Measurements from ENCODE around the gene ATXN10.
A peak's percentile ranks its signal among the peaks of the same experiment; 100 is the strongest.

Gene ATXN10

DNA sequence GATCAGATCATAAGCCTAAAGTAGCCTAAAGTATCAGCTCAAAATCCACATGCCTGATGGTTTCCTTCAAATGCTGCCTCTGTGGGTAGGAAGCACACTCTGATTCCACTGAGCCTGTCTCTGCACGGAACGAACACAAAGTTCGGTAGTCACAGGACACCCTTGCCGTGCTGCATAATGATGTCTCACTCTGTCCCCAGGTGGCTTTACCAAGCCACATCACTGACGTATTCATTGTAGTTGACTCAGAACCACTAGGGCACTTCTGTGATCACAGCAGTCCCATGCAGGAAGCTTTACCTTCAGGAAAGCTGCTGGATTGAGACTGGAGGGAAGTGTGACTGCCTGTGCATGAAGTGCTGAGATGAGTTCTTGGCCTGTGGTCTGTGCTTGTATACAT lies 147.7 kb downstream of the ATXN10 start:
- Mint-ChIP-seq H3K9me3 (no peaks in the 10 kb centered on the region), H3K27ac (peak overlapping the region in 2 of 3 experiments; percentile 33 to 92), H3K4me1 (peaks cover 10% of the 10 kb centered on the region), H3K36me3 (ENCODE audit: low read depth) (peaks cover 44% of the 10 kb centered on the region), H3K4me3 (no peak overlapping the region), H3K27me3 (ENCODE audit: low read depth) (no peaks in the 10 kb centered on the region)
- TF ChIP-seq, protein P1, sequence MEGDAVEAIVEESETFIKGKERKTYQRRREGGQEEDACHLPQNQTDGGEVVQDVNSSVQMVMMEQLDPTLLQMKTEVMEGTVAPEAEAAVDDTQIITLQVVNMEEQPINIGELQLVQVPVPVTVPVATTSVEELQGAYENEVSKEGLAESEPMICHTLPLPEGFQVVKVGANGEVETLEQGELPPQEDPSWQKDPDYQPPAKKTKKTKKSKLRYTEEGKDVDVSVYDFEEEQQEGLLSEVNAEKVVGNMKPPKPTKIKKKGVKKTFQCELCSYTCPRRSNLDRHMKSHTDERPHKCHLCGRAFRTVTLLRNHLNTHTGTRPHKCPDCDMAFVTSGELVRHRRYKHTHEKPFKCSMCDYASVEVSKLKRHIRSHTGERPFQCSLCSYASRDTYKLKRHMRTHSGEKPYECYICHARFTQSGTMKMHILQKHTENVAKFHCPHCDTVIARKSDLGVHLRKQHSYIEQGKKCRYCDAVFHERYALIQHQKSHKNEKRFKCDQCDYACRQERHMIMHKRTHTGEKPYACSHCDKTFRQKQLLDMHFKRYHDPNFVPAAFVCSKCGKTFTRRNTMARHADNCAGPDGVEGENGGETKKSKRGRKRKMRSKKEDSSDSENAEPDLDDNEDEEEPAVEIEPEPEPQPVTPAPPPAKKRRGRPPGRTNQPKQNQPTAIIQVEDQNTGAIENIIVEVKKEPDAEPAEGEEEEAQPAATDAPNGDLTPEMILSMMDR (IDR thresholded peaks at IDR 0.05; ENCODE audit: unreplicated experiment in 3 of 3): no peak

DNA sequence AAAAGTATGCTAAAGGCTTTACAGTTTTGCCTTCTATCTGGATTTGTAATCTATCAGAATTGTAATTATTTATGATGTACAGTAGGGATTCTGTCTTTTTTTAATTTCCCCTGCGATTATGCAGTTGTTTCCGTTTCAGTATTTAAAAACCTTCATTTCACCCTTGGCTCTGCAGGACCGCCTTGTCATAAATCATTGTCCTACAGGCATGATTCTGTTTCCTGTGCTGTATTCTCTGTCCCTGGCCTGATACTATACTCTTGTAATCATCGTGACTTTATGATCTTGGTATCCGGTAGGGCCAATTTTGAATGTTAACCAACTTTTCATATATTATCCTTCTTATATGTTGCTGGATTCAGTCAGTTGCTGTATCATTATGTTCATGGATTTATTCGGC lies 151.7 kb downstream of the ATXN10 start:
- Mint-ChIP-seq H3K27me3 (ENCODE audit: low read depth) (no peaks in the 10 kb centered on the region), H3K4me1 (peaks cover 1% of the 10 kb centered on the region), H3K36me3 (ENCODE audit: low read depth) (peaks cover 59% of the 10 kb centered on the region), H3K27ac (peak overlapping the region in 1 of 3 experiments; percentile 19), H3K9me3 (peaks cover 16% of the 10 kb centered on the region), H3K4me3 (no peak overlapping the region)
- TF ChIP-seq, protein P1 (IDR thresholded peaks at IDR 0.05; ENCODE audit: unreplicated experiment in 3 of 3): no peak

DNA sequence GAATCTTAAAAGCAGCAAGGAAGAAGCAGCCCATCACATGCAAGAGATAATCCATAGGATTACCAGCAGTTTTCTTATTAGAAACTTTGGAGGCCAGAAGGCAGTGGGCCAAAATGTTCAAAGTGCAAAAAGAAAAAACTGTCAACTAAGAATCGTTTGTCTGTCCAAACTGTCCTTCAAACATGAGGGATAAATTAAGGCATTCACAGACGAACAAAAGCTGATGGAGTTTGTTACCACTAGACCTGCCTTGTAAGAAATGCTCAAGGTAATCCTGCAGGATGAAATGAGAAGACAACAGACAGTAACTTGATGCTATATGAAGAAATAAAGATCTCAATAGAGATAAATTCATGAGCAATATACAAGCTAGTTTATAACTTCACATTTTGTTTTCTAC lies 154.9 kb downstream of the ATXN10 start:
- Mint-ChIP-seq H3K4me1 (no peaks in the 10 kb centered on the region), H3K4me3 (no peak overlapping the region), H3K9me3 (peaks cover 24% of the 10 kb centered on the region), H3K36me3 (ENCODE audit: low read depth) (peaks cover 68% of the 10 kb centered on the region), H3K27me3 (ENCODE audit: low read depth) (no peaks in the 10 kb centered on the region), H3K27ac (no peak overlapping the region)
- TF ChIP-seq, protein P1 (IDR thresholded peaks at IDR 0.05; ENCODE audit: unreplicated experiment in 3 of 3): no peak

DNA sequence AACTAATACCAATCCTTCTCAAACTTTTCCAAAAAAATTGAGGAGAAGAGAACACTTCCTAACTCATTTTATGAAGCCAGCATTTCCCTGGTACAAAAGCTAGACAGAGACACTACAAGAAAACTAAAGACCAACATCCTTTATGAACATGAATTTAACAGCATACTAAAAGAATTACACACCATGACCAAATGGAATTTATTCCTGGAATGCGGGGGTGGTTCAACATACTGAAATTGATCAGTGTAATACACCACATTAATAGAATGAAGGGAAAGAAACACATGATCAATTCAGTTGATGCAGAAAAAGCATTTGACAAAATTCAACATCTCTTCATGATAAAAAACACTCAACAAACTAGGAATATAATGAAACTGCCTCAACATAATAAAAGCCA lies 157.2 kb downstream of the ATXN10 start:
- H3K4me3 Mint-ChIP-seq: no peak overlapping the region
- H3K4me1 Mint-ChIP-seq: no peaks in the 10 kb centered on the region
- TF ChIP-seq, protein P1 (IDR thresholded peaks at IDR 0.05; ENCODE audit: unreplicated experiment in 3 of 3): no peak
- H3K27ac Mint-ChIP-seq: no peak overlapping the region
- no peaks in the 10 kb centered on the region for H3K27me3 Mint-ChIP-seq (ENCODE audit: low read depth)
- H3K9me3 Mint-ChIP-seq: peaks cover 24% of the 10 kb centered on the region
- peaks cover 58% of the 10 kb centered on the region for H3K36me3 Mint-ChIP-seq (ENCODE audit: low read depth)

DNA sequence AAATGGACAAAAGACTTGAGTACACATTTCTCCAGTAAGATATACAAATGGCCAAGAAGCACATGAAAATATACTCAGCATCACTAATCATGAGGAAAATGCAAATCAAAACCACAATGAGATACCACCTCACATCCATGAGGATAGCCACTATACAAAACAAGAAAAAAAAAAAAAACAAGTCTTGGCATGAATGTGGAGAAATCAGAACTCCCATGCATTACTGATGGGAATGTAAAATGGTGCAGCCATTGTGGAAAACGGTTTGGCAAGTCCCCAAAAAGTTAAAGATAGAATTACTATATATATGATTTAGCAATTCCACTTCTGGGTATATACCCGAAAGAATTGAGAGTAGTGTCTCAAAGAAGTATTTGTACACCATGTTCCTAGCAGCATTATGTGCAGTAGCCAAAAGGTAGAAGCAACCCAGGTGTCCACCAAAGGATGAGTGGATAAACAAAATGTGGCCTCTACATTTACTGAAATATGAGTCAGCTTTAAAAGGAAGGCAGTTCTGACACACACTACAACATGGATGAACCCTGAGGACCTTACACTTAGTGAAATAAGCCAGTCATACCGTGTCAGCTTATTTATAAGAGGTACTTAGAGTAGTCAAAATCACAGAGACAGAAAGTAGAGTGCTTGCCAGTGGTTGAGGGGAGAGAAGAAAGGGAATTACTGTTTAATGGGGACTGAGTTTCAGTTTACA lies 159.1 kb downstream of the ATXN10 start:
- Mint-ChIP-seq H3K4me1 (no peaks in the 10 kb centered on the region), H3K27ac (no peak overlapping the region), H3K27me3 (ENCODE audit: low read depth) (no peaks in the 10 kb centered on the region), H3K4me3 (no peak overlapping the region), H3K9me3 (peaks cover 21% of the 10 kb centered on the region), H3K36me3 (ENCODE audit: low read depth) (peaks cover 43% of the 10 kb centered on the region)
- TF ChIP-seq, protein P1 (IDR thresholded peaks at IDR 0.05; ENCODE audit: unreplicated experiment in 3 of 3): no peak

DNA sequence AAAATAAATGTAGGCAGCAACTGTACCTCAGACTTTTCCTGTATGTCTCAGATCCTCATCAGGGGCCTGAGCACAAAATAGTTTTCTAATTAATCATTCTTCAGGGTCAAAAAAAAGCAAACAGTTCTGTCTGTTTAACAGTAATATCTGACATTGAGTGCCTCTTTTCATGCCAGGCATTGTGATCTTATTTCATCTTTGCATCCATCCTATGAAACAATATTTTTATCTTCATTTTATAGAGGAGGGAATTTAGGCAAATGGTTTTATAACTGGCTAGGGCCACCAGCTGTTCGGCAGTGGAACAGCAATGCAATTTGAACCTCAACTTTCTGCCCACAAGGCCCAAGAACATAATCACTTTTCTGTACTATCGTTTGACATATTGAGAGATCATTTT lies 159.8 kb downstream of the ATXN10 start:
- H3K4me1 Mint-ChIP-seq: no peaks in the 10 kb centered on the region
- peaks cover 16% of the 10 kb centered on the region for H3K9me3 Mint-ChIP-seq
- TF ChIP-seq, protein P1 (IDR thresholded peaks at IDR 0.05; ENCODE audit: unreplicated experiment in 3 of 3): no peak
- H3K27me3 Mint-ChIP-seq (ENCODE audit: low read depth): no peaks in the 10 kb centered on the region
- H3K27ac Mint-ChIP-seq: no peak overlapping the region
- no peak overlapping the region for H3K4me3 Mint-ChIP-seq
- peaks cover 36% of the 10 kb centered on the region for H3K36me3 Mint-ChIP-seq (ENCODE audit: low read depth)
